D341Med (cell line): Measurements from ENCODE around the gene HCK.
A peak's percentile ranks its signal among the peaks of the same experiment; 100 is the strongest.

Source experiments
- DNase-seq: peaks from one replicate; pipeline ENCODE4 v3.0.0; 2012; ENCODE audit warnings: low spot score

Gene HCK

DNA sequence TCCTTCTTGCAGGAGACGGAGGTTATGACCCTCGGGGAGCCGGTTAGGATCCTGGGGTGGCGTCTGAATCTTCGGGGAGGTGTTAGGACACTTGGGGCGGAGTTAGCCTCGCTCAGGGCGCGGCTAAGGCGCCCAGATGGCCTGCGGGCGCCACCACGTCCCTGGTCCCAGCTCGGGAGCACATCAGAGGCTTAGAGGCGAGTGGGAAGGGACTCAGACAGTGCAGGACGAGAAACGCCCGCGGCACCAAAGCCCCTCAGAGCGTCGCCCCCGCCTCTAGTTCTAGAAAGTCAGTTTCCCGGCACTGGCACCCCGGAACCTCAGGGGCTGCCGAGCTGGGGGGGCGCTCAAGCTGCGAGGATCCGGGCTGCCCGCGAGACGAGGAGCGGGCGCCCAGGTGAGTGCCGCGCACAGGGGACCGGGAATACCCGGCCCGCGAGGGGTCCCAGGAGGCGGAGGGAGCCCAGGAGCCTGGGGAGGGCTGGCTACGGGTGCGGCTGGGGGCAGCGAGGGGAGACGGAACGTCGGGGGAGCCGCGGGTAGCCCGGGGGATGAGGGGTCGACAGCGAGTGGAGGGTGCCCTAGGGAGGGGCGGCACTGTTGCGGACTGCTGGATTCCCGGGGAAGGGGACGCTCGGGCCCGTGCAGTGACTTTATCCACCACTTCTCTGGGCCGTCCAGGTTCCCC lies at the start of gene HCK:
HCK (plus strand) TSS at position 153 of the 688 bp plus-strand sequence.
- DNase-seq = peak; percentile 57

DNA sequence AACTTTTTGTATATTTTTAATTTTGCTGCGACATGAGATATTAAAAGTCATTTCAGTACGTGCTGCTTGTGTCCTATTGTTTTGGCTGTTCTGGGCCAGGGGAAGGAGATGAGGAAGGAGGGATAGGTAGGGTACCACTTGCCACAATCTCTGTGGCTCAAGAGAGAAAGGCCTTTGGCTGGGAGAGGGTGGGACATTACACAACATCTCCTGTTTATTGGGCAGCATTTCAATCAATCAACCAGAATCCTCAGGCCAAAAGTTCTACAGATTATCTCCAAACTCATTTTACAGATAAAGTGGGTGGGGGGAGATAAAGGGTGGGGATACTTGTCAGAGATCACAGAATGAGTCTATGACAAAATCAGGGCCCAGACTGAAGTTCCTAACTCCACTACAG lies 48.7 kb upstream of the HCK start:
- DNase-seq = no peak

DNA sequence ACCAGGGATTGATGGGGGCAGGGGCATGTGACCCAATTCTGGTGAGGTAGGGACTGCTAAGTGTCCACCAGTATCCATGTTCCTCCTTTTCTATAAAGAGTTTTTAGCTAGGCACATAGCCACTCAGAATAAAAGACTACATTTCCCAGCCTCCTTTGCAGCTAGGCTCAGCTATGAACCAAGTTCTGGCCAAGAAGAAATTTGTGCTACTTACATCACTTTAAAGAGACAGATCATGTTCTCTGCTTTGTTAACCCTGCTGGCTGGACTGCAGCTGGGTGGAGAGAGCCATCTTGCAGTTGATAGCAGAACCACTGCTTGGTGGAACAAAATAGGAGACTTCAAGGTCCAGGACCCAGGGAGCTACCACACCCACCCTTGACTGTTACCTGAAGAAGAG lies 47.1 kb upstream of the HCK start:
- no peak for DNase-seq

DNA sequence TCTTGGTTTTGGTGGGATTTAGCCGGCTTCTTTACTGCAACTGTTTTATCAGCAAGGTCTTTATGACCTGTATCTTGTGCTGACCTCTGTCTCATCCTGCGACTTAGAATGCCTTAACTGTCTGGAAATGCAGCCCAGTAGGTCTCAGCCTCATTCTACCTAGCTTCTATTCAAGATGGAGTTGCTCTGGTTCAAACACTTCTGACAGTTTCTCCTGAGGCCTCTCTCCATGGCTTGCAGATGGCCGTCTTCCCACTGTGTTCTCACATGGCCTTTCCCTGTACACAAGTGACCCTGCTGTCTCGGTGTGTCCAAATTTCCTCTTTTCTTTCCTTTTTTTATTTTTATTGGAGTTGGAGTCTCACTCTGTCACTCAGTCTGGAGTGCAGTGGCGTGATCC lies 46.0 kb upstream of the HCK start:
- DNase-seq = no peak

DNA sequence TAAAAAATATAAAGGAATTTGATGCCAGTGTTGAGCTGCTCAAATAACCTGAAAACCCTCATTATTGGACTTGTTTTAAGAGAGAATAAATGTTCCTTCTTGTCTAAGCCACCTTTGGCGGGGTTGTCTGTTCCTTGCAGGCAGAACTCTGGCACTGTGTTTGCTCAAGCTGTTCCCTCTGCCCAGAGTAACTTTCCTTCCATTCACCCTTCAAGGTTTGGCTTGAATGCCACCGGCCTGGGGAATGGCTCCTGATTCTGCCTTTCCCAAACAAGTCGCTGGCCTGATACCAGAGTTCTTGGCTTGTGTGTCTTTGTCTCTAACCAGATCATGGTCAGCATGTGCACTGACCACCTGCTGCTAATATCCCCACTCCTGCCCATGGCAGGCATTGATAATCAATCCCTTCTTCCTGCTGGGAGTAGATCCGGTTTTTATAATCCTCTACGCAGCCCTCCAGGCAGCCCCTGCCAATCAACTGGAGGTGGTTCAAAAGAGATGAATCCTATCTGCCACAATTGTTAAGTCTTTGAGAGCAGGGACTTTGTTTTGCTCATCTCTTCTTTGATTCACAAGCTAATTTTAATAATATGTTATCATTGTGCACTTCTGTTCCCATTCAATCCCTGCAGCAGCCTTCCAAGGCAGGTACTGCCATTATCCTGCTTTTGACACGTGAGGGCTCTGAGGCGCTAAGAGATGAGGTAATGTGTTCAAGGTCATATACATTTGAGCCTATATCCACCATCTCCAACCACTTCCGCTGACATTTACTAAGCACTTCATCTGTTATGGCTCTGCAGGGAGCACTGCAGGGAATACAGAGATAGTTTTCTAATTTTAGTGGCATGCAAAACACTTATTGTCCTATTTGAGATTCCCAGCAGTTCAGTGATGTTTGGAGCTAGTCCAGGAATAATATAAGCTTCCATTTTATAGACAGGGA lies 44.9 kb upstream of the HCK start:
- DNase-seq = no peak

DNA sequence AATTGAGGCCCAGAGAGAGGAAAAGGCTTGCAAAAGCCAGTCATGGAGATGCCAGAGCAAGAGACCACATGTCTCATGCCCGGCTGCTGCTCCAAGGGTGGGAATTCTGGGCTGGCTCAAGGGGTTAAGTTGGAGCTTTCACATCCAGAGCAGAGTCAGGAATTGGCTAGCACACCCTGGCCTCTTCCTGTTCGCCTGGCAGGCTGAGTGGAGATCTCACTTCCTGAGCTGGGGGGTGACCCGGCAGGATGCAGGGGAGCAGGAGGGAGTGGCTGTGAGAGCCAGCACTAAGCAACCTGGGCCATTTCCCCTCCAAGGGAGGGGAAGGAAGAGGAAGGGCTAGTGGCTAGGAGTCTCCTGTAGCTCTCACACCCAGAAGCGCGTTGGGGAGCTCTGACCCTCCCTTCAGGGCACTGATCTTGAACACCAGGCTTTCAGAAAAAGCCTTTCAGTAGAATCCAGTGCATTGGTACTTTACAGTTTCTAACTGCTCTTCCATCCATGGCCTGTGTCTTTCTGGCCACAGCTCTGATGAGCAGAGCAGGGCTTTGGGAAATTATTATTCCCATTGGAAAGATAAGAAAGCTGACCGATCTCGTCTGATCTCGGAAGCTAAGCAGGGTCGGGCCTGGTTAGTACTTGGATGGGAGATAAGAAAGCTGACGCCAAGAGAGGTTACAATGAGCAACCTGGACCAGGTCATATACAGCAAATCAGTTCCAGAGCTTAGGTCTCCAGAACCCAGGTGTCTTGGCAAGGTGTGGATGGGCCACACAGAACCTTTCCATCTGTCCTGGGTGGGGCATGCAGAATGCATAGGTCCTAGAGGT lies 44.0 kb upstream of the HCK start:
- no peak for DNase-seq

DNA sequence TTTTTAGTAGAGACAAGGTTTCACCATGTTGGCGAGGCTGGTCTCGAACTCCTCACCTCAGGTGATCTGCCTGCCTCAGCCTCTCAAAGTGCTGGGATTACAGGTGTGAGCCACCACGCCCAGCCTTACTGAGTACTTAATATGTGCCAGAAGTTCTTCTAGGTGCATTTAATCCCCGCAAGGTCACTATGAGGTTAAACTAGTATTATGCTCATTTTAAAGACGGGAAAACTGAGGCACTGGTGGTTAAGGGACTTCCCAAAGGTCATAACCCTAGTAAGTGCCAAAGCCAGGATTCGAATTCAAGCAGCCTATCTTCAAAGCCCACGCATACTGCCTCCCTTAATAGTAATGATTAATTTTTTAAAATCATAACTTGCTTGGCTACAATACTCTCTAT lies 42.5 kb upstream of the HCK start:
- no peak for DNase-seq

DNA sequence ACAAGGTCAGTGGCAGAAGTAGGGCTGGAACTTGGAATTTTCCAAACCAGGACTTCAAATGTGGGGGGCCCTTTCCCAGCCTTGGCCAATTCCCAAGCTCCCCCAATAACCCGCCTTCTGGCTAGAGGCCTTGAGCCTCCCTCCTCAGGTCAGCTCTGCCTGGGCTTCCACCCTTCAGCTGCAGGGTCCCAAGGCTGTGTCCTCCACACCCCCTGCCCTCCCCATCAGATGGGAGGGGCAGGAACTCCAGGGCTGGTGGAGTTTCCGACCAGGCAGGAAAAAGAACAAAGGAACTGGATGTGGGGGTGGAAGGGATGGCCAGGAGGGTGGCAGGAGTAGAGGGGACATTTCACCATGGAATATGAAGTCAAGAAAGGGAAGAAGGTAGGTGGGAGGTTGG lies 41.9 kb upstream of the HCK start, which contains the start of gene CCM2L:
CCM2L (plus strand) TSS at position 338 of the 400 bp plus-strand sequence; CDS start at position 355, 17 bp downstream.
- no peak for DNase-seq

DNA sequence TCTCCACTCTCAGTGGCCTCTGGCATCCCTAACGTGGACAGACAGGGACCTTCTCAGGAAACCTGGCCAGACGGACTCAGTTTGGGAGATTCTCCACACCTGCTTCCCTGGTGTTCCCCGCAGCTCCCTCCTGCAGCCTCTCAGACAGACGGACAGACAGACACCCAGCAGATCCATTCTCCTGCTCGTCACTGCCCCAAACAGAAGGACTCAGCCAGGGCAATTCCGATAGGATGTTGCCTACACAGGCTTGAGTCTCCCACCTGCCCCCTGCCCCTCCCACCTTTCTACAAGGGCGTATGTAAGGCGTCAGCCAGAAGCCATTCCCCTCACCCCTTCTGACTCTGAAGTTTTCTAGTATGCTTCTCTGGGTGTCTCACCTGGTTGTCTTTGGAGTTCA lies 41.4 kb upstream of the HCK start:
- DNase-seq = no peak

DNA sequence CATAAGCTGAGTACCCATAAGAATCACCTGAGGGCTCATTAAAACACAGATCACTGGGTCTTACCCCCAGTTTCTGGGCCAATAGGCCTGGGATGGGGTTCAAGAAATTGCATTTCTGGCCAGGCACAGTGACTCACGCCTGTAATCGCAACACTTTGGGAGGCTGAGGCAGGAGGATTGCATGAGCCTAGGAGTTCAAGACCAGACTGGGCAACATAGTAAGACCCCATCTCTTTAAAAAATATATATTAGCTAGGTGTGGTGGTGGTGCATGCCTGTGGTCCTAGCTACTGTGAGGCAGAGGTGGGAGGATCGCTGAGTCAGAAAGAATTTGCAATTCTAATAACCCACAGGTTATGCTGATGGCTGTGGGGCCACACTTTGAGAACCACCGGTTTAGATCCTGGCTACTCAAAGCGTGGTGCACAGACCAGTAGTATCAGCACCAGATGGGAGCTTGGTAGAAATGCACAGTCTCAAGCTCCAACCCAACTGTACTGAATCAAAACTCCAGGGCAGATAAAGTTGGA lies 39.8 kb upstream of the HCK start:
- no peak for DNase-seq

DNA sequence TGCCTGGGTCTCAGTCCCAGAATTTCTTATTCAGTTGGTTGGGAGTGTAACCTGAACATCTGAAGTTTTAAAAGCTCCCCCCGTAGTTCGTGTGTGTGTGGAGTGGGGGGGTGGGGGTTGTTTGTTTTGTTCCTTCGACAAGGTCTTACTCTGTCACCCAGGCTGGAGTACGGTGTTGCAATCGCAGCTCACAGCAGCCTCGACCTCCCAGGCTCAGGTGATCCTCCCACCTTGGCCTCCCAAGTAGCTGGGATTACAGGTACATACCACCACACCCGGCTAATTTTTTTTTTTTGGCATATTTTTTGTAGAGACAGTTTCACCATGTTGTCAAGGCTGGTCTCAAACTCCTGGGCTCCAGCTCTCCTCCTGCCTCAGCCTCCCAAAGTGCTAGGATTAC lies 38.7 kb upstream of the HCK start:
- DNase-seq = no peak

DNA sequence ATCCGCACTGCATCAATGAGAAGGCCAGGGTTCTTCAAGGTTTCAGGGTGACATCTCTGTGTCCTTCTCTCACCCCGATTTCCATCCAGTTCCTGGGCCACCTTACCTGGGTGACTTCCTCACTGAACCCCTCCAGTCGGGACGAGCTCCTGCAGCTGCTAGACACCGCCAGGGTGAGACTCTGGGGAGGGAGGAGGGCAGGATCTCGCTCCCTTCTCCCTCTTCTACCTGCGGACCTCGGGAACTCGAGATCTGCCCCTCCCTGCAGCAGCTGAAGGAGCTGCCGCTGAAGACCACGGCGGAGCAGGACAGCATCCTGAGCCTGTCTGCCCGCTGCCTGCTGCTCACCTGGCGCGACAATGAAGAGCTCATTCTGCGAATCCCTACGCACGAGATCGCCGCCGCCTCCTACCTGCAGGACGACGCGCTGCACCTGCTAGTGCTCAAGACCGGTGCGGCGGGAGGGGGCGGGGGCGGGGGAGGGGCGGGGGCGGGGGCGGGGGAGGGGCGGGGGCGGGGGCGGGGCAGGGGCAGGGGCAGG lies 34.3 kb upstream of the HCK start:
- peak; percentile 83 for DNase-seq

DNA sequence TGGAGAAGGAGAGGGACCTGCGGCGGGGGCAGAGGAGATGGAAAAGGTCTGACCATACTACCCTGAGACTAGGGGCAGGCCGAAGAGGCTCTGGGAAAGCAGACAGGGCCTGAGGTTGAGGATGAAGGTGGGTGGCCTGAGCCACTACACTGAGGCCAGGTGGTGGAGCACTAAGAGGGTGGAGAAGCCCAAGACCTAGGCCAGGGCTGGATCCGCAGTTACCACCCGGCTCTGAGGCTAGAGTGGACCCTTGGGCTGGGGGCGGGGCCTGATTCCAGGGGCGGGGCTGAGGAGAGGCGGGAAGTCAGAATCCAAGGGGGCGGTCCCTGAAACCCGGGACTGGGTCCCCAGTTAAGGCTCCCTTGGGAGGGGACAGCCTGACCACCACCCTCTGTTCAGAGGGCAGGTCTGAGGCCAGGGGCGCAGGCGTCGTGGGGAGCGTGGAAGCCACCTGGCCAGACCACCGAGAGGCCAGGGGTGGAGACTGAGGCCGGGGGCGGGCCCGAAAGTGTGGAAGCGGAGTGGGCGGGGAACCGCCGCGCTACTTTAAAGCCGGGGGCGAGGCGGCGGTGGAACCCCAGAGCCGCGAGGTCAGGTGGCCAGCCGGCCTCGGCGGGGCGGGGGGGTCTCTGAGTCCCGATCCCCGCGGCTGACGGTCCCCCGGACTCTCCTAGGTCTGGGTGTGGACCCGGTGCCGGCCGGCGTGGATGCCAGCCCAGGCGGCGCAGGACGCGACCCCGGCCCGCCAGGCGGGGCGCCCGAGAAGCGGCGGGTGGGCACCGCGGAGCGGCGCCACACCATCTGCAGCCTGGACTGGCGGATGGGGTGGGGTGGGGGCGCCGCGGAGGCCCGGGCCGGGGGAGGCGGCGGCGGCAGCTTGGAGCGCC lies 33.5 kb upstream of the HCK start:
- peak; percentile 87 for DNase-seq

DNA sequence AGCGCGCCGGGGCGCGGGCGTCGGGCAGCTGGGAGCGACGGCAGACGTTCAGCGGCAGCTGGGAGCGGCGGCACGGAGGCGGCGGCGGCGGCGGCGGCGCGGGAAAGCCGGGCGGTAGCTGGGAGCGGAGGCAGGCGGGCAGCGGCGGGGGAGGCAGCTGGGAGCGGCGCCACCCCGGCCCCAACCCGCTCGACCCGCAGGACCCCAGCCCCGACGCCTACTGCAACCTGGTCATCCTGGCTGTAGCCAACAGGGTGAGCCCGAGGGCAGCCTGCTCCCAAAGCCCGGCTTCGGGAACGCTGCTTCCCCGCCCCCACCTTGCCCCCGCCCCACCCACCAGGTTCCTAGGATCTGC lies 32.9 kb upstream of the HCK start:
- DNase-seq = peak; percentile 89

DNA sequence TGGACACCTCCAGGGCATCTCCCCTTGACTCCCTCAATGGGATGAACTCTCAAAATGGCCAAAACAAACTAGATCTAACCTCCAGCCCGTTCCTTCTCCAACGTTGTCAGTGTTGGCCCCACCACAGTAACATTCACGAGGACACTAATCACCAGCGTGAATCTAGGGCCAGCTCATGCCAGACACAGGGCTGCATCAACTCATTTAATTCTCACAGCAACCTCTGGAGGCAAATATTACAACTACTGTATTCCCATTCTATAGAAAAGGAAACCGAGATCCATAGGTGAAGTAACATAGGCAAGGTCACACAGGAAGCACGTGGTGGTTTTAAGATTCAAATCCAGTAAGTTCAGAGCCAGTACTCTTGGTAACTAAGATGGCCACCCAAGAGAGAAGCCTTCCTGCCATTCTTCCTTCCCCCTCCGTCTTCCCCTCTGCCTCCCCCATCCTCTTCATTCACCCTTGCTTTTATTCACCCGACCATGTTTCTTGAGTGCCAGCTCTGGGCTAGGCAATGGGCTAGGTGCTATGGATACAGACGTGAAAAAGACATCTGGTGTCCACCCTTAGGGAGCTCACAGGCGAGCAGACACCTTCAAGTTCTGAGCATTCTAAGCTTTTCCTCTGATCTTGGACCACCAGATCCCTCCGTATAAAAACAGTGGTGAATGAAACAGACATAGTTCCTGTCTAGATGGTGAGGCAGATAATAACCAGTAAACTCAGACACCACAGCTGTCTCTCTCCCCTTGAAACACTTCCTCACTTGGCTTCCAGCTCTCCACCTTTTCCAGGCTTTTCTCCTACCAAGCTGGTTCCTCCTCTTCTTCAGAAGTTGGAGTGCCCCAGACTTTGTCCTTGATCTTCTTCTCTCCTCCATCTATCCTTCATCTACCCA lies 32.2 kb upstream of the HCK start:
- no peak for DNase-seq

DNA sequence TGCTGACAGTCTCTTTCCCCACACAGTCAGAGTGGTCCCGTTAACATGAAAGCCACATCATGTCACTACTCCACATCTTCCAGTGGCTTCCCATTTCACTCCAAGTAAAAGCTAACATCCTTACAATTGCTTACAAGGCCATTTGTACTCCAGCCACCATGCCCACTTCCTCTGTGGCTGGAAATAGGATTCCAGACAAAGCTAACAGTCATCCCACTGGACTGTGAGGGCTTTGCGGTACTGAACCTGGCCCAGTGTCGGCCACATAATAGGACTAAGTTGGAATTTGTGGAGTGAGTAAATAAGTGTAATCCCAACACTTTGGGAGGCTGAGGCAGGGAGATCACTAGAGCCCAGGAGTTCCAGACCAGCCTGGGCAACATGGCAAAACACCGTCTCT lies 31.0 kb upstream of the HCK start:
- no peak for DNase-seq

DNA sequence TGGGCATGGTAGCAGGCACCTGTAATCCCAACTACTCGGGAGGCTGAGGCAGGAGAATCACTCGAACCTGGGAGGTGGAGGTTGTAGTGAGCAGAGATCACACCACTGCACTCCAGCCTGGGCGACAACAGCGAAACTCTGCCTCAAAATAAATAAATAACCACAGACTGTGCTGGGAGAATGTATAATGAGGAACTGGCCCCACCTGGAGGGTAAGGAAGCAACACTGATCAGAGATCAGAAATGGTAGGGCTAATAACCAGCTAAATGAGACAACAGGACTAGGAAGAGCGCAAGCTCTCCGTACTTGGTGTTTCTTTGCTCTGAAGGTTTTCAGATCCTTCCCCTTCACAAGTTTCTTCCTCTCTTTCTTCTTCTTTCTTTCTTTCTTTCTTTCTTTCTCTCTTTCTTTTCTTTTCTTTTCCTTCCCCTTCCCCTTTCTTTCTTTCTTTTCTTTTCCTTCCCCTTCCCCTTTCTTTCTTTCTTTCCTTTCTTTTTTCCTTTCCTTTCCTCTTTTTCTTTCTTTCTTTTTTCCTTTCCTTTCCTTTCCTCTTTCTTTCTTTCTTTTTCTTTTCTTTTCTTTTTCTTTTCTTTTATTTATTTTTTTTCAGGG lies 27.3 kb upstream of the HCK start:
- DNase-seq = no peak

DNA sequence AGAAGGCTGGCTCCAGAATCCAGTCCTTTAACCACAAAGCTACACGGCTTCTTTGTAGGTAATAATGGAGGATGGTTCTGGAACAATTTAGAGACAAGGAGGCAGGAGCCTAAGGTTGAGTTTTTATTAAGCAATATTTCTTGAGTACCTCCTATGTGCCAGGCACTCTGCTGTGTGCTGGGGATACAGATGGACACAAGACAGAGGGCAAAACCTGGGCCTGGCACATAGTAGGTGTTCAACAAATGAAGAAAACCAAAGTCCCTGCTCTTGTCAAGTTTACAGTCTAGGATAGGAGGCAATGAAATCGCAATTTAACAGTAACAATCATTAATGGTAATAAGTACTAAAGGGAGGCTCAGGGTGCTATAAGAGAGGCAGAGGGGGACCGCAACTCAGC lies 24.4 kb upstream of the HCK start:
- no peak for DNase-seq

DNA sequence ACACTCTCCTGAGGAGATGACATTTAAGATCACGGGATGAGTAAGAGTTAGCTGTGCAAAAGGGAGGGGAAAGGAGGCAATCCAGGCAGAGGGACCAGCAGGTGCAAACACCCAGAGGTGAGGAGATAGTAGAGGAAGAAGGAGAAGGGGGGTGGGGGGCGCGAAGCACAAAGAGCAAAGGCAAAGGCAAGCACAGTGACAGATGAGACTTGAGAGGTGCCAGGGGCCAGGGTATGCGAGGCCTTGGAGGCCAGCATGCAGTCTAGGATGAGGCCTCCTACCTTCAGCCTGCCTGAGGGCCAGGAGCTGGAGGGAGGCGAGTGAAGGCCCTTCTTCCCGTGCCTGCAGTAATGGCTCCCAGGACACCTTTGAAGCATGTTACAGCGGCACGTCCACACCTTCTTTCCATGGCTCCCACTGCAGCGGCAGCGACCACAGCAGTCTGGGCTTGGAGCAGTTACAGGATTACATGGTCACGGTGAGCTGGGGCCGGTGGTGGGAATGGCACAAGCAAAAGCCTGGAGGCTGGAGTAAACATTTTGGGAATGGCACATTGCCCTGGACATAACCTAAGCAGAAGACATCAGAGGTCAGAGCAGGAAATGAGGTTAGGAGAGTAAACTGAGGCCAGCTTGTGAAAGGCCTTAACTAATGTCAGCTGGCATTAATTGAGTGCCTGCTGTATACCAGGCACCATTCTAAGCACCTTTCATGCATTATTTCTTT lies 23.2 kb upstream of the HCK start:
- DNase-seq = peak; percentile 54
